Thyroid gland (tissue), 4 donors: ENCODE data around the gene RNASE1. TPM values are rescaled to one million over a fixed set of nuclear protein-coding genes. Genes with fewer than 3 reads are reported as not detected.

ENCODE experiments used
- DNase-seq, 2 donors: peaks; one replicate each; pipeline ENCODE4 v3.0.0-alpha.2; 2019
- H3K27ac ChIP-seq, 3 donors: fragments of 200-600 bp; sonication (generic); 1 replicate in 2 of 3; 2 replicates in 1 of 3; pipeline ENCODE4 v1.5.1; 2016 to 2019; ENCODE audit warnings: mild to moderate bottlenecking in 1 of 3, moderate library complexity in 1 of 3
- H3K27me3 ChIP-seq: fragments of 200-600 bp; sonication (generic); one replicate; pipeline ENCODE4 v1.5.1; 2019
- H3K36me3 ChIP-seq, 2 donors: fragments of 200-600 bp; sonication (generic); one replicate each; pipeline ENCODE4 v1.5.1; 2016 to 2019
- H3K4me1 ChIP-seq, 2 donors: fragments of 200-600 bp; sonication (generic); one replicate each; pipeline ENCODE4 v1.5.1; 2017 to 2019
- H3K4me3 ChIP-seq, 3 donors: fragments of 200-600 bp; sonication (generic); replicated peaks in 1 of 3; 1 replicate in 2 of 3; 2 replicates in 1 of 3; pipeline ENCODE4 v1.5.1; 2016; ENCODE audit warnings: mild to moderate bottlenecking in 1 of 3
- H3K9me3 ChIP-seq: fragments of 200-600 bp; sonication (generic); one replicate; pipeline ENCODE4 v1.5.1; 2017
- CTCF ChIP-seq, 6 experiments: fragments of 200-600 bp in 3 of 6; fragments of 450-650 bp in 3 of 6; sonication (generic) in 3 of 6; IDR thresholded peaks; one replicate each; pipeline ENCODE4 v1.5.1; 2016 to 2019; ENCODE audit warnings: antibody characterized with exemption in 6 of 6, mild to moderate bottlenecking in 2 of 6, inconsistent platforms in 1 of 6, moderate library complexity in 1 of 6
- POLR2A ChIP-seq, 2 donors: fragments of 450-650 bp; IDR thresholded peaks; one replicate each; pipeline ENCODE4 v1.6.1; 2017; ENCODE audit warnings: antibody characterized with exemption in 2 of 2, mild to moderate bottlenecking in 2 of 2, moderate library complexity in 1 of 2
- WGBS, 2 donors: methylation state at CpG; one replicate each; pipeline ENCODE4 v1.1.5; 2017; 5-methylcytosine and 5-hydroxymethylcytosine counted together
- intact Hi-C: fragments of 100-400 bp; cut with DNase I; formaldehyde crosslinking; loops from one replicate; pipeline ENCODE4 v1.15.1; 2023
- total RNA-seq, 4 donors: library from RNA; depleted of rRNA; stranded (reverse); fragments of >200 nt; gene quantifications; one replicate each; pipeline ENCODE4 v1.2.3, GENCODE V29; 2016

The RNASE1 gene
- total RNA-seq, 4 donors from 2014 or later: 69.0 to 208 (median 133) TPM

GRCh38 chr14:20791597-20791996 lies 11.0 kb downstream of the RNASE1 start:
- Histone ChIP-seq H3K27ac (no peak overlapping the region), H3K36me3 (no peaks in the 10 kb centered on the region), H3K4me3 (no peak overlapping the region), H3K27me3 (no peaks in the 10 kb centered on the region), H3K9me3 (no peaks in the 10 kb centered on the region), H3K4me1 (no peaks in the 10 kb centered on the region)
- 72 to 76% methylated on average over 2 of the region's 2 CpGs for WGBS, 2 donors
- DNase-seq: no peak
- intact Hi-C loops: no loop called here
- TF ChIP-seq POLR2A (IDR thresholded peaks at IDR 0.05): no peak
- TF ChIP-seq CTCF (IDR thresholded peaks at IDR 0.05): no peak

- Histone ChIP-seq H3K9me3 (no peaks in the 10 kb centered on the region), H3K36me3 (no peaks in the 10 kb centered on the region), H3K27me3 (no peaks in the 10 kb centered on the region), H3K27ac (no peak overlapping the region), H3K4me3 (no peak overlapping the region), H3K4me1 (no peaks in the 10 kb centered on the region)
- intact Hi-C loops: no loop called here
- TF ChIP-seq POLR2A (IDR thresholded peaks at IDR 0.05): no peak
- no peak for TF ChIP-seq CTCF (IDR thresholded peaks at IDR 0.05)
- WGBS, 2 donors: 74 to 75% methylated on average over 7 of the region's 7 CpGs
- DNase-seq: no peak
Observed at GRCh38 chr14:20791187-20791586, 11.5 kb downstream of the RNASE1 start.

- Histone ChIP-seq H3K4me3 (no peak overlapping the region), H3K27ac (no peak overlapping the region), H3K36me3 (no peaks in the 10 kb centered on the region), H3K9me3 (no peaks in the 10 kb centered on the region), H3K27me3 (no peaks in the 10 kb centered on the region), H3K4me1 (no peaks in the 10 kb centered on the region)
- DNase-seq: no peak
- 86 to 87% methylated on average over 13 of the region's 13 CpGs for WGBS, 2 donors
- TF ChIP-seq POLR2A (IDR thresholded peaks at IDR 0.05) (no peak), CTCF (IDR thresholded peaks at IDR 0.05) (no peak)
- intact Hi-C loops: no loop called here
Observed at GRCh38 chr14:20790464-20791116, 12.1 kb downstream of the RNASE1 start.

- no peak for TF ChIP-seq CTCF (IDR thresholded peaks at IDR 0.05)
- no peak for TF ChIP-seq POLR2A (IDR thresholded peaks at IDR 0.05)
- no peaks in the 10 kb centered on the region for H3K4me1 ChIP-seq
- no peak overlapping the region for H3K27ac ChIP-seq
- WGBS, 2 donors: 59 to 63% methylated on average over 3 of the region's 3 CpGs
- no peaks in the 10 kb centered on the region for H3K9me3 ChIP-seq
- no peak for DNase-seq
- intact Hi-C loops: no loop called here
- no peaks in the 10 kb centered on the region for H3K36me3 ChIP-seq
- no peak overlapping the region for H3K4me3 ChIP-seq
- H3K27me3 ChIP-seq: no peaks in the 10 kb centered on the region
Observed at GRCh38 chr14:20789230-20789813, 13.3 kb downstream of the RNASE1 start.

- Histone ChIP-seq H3K36me3 (no peaks in the 10 kb centered on the region), H3K9me3 (no peaks in the 10 kb centered on the region), H3K27ac (no peak overlapping the region), H3K4me3 (no peak overlapping the region), H3K4me1 (no peaks in the 10 kb centered on the region), H3K27me3 (no peaks in the 10 kb centered on the region)
- intact Hi-C loops: no loop called here
- no peak for DNase-seq
- TF ChIP-seq CTCF (IDR thresholded peaks at IDR 0.05) (no peak), POLR2A (IDR thresholded peaks at IDR 0.05) (no peak)
- WGBS, 2 donors: 56 to 61% methylated on average over 4 of the region's 4 CpGs
Observed at GRCh38 chr14:20787025-20787424, 15.6 kb downstream of the RNASE1 start.
